Measurements from ENCODE around the gene PLXNA2.

DNA sequence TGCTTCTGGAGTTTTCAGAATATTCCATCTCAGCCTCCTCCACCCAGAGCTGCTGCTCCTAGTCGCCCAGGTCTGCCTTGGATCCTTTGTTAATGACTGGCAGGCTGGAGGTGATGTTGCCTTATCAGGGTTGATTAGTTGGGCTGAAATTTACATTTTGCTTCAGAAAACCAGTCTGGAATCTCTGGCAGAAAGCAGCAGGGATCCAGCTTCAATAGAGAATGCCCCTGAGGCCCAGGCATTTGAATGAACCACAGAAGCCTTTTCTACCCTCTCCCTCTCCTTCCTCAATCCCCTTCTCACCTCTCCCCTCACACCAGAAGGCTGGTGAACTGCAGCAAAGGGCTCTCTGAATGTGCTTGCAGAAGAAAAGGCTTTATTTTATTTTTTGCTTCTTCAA, 83.2 kb downstream of the PLXNA2 start:
- TF ChIP-seq POLR2A (IDR thresholded peaks at IDR 0.05) = no peak
- TF ChIP-seq, protein P1, sequence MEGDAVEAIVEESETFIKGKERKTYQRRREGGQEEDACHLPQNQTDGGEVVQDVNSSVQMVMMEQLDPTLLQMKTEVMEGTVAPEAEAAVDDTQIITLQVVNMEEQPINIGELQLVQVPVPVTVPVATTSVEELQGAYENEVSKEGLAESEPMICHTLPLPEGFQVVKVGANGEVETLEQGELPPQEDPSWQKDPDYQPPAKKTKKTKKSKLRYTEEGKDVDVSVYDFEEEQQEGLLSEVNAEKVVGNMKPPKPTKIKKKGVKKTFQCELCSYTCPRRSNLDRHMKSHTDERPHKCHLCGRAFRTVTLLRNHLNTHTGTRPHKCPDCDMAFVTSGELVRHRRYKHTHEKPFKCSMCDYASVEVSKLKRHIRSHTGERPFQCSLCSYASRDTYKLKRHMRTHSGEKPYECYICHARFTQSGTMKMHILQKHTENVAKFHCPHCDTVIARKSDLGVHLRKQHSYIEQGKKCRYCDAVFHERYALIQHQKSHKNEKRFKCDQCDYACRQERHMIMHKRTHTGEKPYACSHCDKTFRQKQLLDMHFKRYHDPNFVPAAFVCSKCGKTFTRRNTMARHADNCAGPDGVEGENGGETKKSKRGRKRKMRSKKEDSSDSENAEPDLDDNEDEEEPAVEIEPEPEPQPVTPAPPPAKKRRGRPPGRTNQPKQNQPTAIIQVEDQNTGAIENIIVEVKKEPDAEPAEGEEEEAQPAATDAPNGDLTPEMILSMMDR (IDR thresholded peaks at IDR 0.05) = no peak
